OCI-LY3 (cell line): ENCODE measurements around the gene OPN4.

ENCODE experiments used
- H2AFZ ChIP-seq: fragments of 200-600, 300-600 bp; shearing (Covaris generic); 2 replicates; pipeline ENCODE4 v1.6.0; 2014; ENCODE audit warnings: antibody characterized with exemption, low read depth, low read length
- H3K27ac ChIP-seq: fragments of 200-600, 300-600 bp; sonication (generic); 2 replicates; pipeline ENCODE4 v1.5.1; 2014; ENCODE audit warnings: mild to moderate bottlenecking, low read length, moderate library complexity, mixed read lengths
- H3K27me3 ChIP-seq: fragments of 200-600, 300-600 bp; sonication (generic); 2 replicates; pipeline ENCODE4 v1.6.1; 2014; ENCODE audit warnings: low read depth, low read length, mixed read lengths
- H3K36me3 ChIP-seq: fragments of 200-600, 300-600 bp; sonication (generic); replicated peaks from 2 replicates; pipeline ENCODE3; 2014; ENCODE audit warnings: low read depth, low read length, mixed read lengths
- H3K4me1 ChIP-seq: fragments of 300-600, 200-600 bp; sonication (generic); 2 replicates; pipeline ENCODE4 v1.6.1; 2014; ENCODE audit warnings: low read length, mixed read lengths
- H3K4me2 ChIP-seq: fragments of 200-600, 300-600 bp; sonication (generic); 2 replicates; pipeline ENCODE4 v1.6.1; 2014; ENCODE audit warnings: low read length, mixed read lengths
- H3K4me3 ChIP-seq: fragments of 300-600, 200-600 bp; sonication (generic); 2 replicates; pipeline ENCODE4 v1.5.1; 2014; ENCODE audit warnings: antibody characterized with exemption, mild to moderate bottlenecking, low read length, moderate library complexity
- H3K79me2 ChIP-seq: fragments of 300-600, 200-600 bp; shearing (Covaris generic); 2 replicates; pipeline ENCODE4 v1.6.1; 2014; ENCODE audit warnings: mild to moderate bottlenecking, low read length, mixed read lengths
- H3K9ac ChIP-seq: fragments of 300-600, 200-600 bp; shearing (Covaris generic); 2 replicates; pipeline ENCODE4 v1.6.0; 2014; ENCODE audit warnings: mild to moderate bottlenecking, low read length, moderate library complexity
- H3K9me3 ChIP-seq: fragments of 200-600, 300-600 bp; shearing (Covaris generic); 2 replicates; pipeline ENCODE4 v1.6.1; 2014; ENCODE audit warnings: low read length, mixed read lengths; ENCODE audit not compliant: insufficient read depth
- H4K20me1 ChIP-seq: fragments of 200-600, 300-600 bp; sonication (generic); 2 replicates; pipeline ENCODE4 v1.6.1; 2016; ENCODE audit warnings: low read length, mixed read lengths; ENCODE audit not compliant: insufficient read depth
- EZH2phosphoT487 ChIP-seq: fragments of 200-600 bp; shearing (Covaris generic); IDR thresholded peaks from 2 replicates; pipeline ENCODE4 v1.6.1; 2018; ENCODE audit warnings: antibody characterized with exemption, mixed run types, low read depth
- TF ChIP-seq, protein P1 (sequence below): fragments of 200-600, 300-600 bp; sonication (generic); IDR thresholded peaks from 2 replicates; pipeline ENCODE4 v1.5.1; 2014; ENCODE audit warnings: antibody characterized with exemption, low read length, low read depth

Gene OPN4

DNA sequence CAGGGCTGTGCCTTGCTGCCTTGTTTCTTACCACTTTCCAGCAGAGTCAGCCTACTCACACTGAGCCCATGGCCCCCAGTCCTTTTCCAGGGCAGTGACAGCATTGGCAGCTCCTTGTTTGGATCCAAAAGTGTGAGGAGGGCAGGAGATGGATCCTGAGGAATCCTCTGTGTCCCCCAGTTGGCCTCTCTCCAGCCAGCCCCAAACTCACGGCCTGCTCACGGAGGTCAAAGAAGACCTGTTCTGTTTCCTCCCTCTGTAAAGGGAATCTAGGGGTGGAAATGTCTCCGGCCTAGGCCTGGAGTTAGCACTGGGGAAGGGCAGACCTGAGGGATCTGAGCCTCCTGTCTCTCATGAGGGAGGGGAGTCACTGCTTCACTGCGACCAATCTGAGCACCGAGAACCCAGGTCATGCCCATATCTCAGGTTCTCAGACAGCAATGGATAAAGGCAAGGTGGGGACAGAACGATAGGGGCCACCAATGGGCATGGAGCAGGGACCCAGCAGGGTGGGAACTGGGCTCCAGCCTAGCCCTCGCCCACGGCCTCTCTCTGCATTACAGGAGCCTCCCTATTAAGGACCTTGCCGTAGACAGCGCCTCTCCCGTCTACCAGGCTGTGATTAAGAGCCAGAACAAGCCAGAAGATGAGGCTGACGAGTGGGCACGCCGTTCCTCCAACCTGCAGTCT, 37.1 kb downstream of the OPN4 start:
- TF ChIP-seq, protein P1, sequence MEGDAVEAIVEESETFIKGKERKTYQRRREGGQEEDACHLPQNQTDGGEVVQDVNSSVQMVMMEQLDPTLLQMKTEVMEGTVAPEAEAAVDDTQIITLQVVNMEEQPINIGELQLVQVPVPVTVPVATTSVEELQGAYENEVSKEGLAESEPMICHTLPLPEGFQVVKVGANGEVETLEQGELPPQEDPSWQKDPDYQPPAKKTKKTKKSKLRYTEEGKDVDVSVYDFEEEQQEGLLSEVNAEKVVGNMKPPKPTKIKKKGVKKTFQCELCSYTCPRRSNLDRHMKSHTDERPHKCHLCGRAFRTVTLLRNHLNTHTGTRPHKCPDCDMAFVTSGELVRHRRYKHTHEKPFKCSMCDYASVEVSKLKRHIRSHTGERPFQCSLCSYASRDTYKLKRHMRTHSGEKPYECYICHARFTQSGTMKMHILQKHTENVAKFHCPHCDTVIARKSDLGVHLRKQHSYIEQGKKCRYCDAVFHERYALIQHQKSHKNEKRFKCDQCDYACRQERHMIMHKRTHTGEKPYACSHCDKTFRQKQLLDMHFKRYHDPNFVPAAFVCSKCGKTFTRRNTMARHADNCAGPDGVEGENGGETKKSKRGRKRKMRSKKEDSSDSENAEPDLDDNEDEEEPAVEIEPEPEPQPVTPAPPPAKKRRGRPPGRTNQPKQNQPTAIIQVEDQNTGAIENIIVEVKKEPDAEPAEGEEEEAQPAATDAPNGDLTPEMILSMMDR: no peak
- no peak for TF ChIP-seq EZH2phosphoT487
- no peaks in the 10 kb centered on the region for H3K9me3 ChIP-seq
- H3K4me1 ChIP-seq: 0 out of 2 replicates have a peak, but pooled peaks cover 5% of the 10 kb centered on the region
- no peak overlapping the region for H3K27ac ChIP-seq
- H3K4me3 ChIP-seq: no peak overlapping the region
- no peak overlapping the region for H3K9ac ChIP-seq
- no peaks in the 10 kb centered on the region for H3K36me3 ChIP-seq
- H3K79me2 ChIP-seq: no peaks in the 10 kb centered on the region
- no peaks in the 10 kb centered on the region for H4K20me1 ChIP-seq
- no peak overlapping the region for H3K4me2 ChIP-seq
- H3K27me3 ChIP-seq: no peaks in the 10 kb centered on the region
- H2AFZ ChIP-seq: no peak overlapping the region

DNA sequence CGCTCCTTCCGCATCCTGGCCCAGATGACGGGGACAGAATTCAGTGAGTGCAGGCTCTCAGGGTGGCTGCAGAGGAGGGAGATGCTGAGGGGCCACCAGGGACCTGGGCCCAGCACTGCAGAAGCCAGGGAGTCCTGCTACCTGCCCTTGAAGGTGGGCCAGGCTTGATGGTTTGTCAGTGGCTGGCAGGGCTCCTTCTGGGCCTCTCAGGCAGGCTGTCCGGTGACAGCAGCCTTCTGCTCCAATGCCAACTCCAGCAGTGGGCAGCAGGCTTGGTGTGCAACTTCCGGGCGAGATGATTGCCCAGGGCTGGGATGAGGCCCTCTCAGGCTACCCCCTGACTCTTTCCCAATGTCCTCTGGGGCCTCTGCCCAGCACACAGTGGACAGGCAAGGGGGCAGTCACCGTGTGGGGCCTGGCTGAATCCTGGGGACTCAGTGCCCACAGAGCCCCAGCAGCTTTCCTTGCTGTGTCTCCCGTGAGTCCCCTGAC, 37.7 kb downstream of the OPN4 start:
- no peak overlapping the region for H3K9ac ChIP-seq
- H2AFZ ChIP-seq: no peak overlapping the region
- H3K36me3 ChIP-seq: no peaks in the 10 kb centered on the region
- H3K4me2 ChIP-seq: no peak overlapping the region
- no peak overlapping the region for H3K27ac ChIP-seq
- no peaks in the 10 kb centered on the region for H4K20me1 ChIP-seq
- H3K27me3 ChIP-seq: no peaks in the 10 kb centered on the region
- no peaks in the 10 kb centered on the region for H3K9me3 ChIP-seq
- TF ChIP-seq, protein P1: no peak
- no peak for TF ChIP-seq EZH2phosphoT487
- 0 out of 2 replicates have a peak, but pooled peaks cover 5% of the 10 kb centered on the region for H3K4me1 ChIP-seq
- H3K79me2 ChIP-seq: no peaks in the 10 kb centered on the region
- no peak overlapping the region for H3K4me3 ChIP-seq

DNA sequence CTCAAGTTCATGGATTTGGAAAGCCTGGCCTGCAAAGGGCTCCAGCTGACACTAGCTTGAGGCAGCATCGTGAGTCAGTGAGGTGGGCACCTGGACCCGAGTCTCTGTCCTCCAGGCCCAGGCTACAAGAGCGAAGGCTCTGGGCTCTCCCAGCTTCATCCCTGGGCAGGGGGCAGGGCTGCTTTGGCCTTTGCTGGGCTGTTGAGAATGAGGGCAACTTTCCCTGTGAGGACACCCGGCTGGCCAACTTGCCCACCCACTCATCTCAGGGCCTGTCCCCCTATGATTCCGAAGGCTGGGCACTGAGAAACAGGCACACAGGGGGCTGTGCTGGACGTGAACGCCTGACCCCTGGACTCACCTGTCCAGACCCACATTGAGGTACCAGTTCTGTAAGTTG, 38.3 kb downstream of the OPN4 start:
- Histone ChIP-seq H3K9ac (no peak overlapping the region), H3K36me3 (no peaks in the 10 kb centered on the region), H3K4me1 (0 out of 2 replicates have a peak, but pooled peaks cover 5% of the 10 kb centered on the region), H3K4me2 (no peak overlapping the region), H3K27ac (no peak overlapping the region), H3K27me3 (no peaks in the 10 kb centered on the region), H2AFZ (no peak overlapping the region), H3K9me3 (no peaks in the 10 kb centered on the region), H4K20me1 (no peaks in the 10 kb centered on the region), H3K79me2 (no peaks in the 10 kb centered on the region), H3K4me3 (no peak overlapping the region)
- TF ChIP-seq EZH2phosphoT487: no peak
- TF ChIP-seq, protein P1: no peak

DNA sequence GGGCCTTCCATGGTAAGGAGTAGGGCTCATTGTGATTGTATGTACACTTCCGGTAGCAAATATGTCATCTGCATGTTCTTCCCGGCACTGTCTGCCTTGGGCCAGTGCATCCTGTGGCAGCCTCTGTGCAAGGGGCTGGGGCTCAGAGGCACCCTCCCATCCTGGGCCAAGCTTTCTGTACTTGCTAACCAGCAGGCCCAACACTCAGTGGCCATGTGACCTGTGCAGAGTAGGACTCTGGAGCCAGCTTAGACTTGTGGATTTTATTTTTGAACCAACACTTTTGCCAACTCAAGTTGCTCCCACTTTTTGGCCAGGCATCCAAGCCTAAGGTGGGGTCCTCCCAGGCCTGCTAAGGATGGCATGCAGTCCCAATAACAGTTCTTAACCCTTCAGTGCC, 38.9 kb downstream of the OPN4 start:
- Histone ChIP-seq H3K27ac (no peak overlapping the region), H2AFZ (peak overlapping the region; percentile 36; the same call in 1 of the 2 replicates), H3K4me2 (no peak overlapping the region), H3K4me3 (no peak overlapping the region), H3K9me3 (no peaks in the 10 kb centered on the region), H3K79me2 (no peaks in the 10 kb centered on the region), H3K27me3 (no peaks in the 10 kb centered on the region), H3K4me1 (0 out of 2 replicates have a peak, but pooled peaks cover 5% of the 10 kb centered on the region), H4K20me1 (no peaks in the 10 kb centered on the region), H3K36me3 (no peaks in the 10 kb centered on the region), H3K9ac (no peak overlapping the region)
- no peak for TF ChIP-seq EZH2phosphoT487
- TF ChIP-seq, protein P1: no peak
